NCI-H2171 treated with DMSO at 0.1 percent for 48 hours (cell line): ENCODE results near the gene TAS2R38.

Experiments
- DNase-seq: peaks from one replicate; lab custom pipeline; 2025; lab: John Stamatoyannopoulos, UW

TAS2R38 gene

DNA sequence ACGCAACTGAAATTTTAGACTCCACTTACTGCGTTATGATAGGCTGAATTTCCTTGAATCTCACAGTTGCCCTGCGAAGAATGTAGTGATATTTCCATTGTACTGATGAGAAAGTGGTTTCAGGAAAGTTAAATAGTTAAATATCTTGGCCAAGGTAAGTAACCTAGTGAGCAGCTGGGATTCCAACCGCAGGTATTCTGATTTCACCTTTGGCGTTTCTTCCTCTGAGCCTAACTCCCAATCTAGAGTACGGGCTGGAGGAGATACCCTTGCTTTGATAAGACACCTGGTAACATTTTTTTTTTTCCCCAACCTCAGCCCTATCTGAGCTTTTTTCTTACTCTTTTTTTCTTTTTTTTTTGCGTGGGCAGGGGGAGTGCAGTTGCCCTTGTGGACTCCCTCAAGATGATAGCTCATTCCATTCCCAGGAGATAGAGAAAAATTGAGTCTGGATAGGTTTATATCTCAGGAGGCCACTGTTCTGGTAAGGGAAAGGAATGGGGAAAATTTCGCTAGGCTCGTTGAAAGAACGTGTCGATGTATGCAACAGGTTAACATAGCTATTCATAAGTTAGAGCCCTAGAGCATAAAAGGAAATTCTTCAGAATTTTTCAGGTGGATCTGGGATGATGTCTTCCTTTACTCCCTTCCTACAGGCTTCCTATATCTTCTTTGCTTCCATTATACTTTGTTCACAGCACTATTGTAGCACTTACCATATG, 3.1 kb upstream of the TAS2R38 start:
- DNase-seq: no peak

- peak; percentile 68 for DNase-seq
Measured at GRCh38 chr7:141975806-141976523, 2.4 kb upstream of the TAS2R38 start.

DNA sequence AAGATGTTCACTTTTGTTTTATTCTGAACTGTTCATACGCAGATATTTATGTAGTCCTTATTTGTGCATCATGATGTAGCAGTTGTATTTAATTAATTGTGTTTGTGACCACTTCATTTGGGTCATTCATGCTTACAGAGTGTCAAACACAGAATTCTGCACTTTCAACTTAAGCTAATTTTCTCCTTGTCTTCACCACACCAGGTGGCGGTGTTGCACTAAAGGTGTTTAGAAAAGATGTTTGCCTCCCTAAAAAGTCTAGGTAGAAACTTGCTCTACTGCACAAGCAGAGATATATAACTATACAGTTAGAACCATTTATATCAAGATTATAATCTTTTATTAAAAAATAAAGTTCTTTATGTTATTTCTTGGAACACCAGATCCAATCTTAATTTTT, 1.3 kb upstream of the TAS2R38 start:
- DNase-seq: peak; percentile 1

DNA sequence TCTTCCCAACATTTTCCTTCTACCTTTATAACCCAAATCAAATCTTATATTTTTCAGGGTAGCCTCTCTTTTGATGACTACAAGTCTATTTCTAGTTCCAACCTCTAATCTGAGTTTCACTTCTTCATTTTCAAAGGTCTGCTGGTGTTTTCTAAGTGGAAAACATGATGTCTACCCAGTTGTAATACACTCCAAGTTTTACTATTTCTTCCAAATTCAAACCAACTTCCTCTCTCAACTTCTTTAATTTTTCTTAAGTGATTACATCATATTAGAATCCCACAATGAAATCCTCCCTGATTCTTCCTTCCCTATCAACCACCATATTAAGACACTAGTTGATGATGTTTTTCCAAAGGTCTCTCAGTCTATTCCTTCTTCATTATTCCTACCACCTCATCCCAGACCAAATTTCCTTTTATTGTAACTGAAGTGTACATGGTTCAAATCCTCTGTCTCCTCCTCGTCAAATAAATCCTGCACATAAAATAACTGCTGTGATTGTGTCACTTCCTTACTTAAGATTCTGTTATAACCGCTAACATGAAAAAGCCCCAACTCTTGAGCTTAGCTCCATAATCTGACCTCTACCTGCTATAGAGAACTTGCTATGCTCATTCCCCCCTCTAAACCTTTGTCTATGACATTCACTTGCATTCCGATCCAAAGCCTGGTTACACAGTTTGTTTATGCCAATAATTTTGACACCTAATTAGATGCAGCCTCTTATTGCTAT, 12.7 kb downstream of the TAS2R38 start:
- no peak for DNase-seq

DNA sequence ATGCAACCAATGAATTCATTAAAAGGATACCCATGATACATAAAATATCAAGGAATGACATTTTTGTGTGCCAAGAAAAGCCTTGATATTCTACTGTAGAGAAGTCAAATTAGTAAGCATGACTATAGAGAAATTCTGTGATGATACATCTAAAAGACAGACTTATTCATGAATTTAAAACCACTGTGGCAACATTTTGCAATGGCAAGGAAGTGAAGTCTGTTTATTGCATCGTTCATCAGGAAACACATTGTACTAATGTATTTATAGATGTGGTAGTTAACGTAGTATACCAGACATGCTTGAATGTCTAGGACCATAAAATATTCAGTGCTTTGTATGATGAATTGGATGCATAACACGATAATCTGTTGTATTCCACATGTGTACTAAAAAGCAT, 17.5 kb downstream of the TAS2R38 start:
- DNase-seq: no peak

GRCh38 chr7:141954334-141954733, 19.2 kb downstream of the TAS2R38 start:
- DNase-seq: no peak

DNA sequence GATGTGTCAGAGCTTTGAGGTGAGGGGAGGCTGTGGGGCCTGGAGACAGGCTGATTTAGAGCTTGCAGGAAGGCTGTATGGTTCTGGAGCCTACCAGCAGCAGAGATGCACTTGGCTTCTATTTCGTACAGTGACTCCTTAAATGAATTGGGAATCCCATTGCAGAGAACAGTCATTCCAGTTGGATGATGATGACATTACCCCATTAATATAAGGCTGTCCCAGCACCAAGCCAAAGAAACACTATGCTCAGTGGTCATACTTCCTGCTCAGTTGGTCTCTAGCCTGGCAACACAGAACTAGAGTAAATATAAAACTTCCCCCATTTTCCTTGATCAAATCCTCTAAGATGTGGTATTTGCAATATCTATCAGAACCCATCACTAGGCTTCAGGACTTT, 21.1 kb downstream of the TAS2R38 start:
- DNase-seq: no peak

DNA sequence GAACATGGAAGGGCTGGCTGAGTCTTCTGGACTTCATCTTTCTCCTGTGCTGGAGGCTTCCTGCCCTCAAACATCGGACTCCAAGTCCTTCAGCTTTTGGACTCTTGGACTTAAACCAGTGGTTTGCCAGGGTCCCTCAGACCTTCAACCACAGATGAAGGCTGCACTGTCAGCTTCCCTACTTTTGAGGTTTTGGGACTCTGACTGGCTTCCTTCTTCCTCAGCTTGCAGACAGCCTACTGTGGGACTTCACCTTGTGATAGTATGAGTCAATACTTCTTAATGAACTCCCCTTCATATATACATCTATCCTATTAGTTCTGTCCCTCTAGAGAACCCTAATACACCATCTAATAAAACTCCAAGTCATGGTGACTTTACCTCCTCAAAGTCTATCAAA, 22.8 kb downstream of the TAS2R38 start:
- DNase-seq: no peak

DNA sequence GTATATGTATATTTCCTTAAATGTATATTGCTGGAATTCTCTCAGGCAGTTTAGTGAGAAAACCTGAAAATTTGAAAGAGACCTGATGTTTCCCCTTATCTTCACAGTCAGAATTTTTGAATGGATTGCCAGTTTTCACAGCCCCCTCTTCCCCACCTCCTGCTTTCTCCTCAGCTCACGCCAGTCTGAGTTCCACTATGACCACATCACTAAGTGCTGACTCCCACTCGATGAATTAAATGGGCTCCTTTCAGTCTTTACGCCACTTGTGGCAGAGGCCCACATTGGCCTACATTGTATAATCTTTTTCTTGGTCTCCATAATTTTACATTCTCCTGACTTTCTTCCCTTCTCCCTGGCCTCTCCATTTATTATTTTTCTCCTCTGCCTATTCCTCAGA, 23.7 kb downstream of the TAS2R38 start:
- DNase-seq: no peak

- no peak for DNase-seq
Measured at GRCh38 chr7:141949451-141949850, 24.1 kb downstream of the TAS2R38 start.

- DNase-seq: no peak
Measured at GRCh38 chr7:141949021-141949420, 24.6 kb downstream of the TAS2R38 start.

GRCh38 chr7:141946796-141947195, 26.8 kb downstream of the TAS2R38 start, which contains the start of gene CLEC5A:
CLEC5A (minus strand) TSS chr7:141946974; CDS start chr7:141946292, 682 bp downstream.
- no peak for DNase-seq

DNA sequence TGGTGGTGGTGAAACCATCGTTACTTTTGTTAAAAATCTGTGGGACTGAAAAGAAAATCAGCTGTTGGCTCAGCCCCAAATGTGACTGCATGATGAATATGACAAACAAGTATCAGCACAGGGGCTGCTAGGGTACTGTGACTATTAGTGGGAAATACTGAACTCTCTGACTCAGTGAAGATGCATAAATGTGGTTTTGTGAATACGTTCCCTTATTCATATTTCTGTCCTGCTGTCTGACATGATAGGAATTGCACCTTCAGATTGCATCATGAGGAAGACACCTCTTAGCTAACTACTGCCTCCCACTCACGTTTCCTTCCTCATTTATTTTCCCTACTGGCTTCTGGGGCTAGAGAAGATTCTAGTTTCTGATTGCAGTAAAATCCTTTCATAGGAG, 28.2 kb downstream of the TAS2R38 start:
- DNase-seq: no peak

- DNase-seq: no peak
Measured at GRCh38 chr7:141944811-141945210, 28.8 kb downstream of the TAS2R38 start.

DNA sequence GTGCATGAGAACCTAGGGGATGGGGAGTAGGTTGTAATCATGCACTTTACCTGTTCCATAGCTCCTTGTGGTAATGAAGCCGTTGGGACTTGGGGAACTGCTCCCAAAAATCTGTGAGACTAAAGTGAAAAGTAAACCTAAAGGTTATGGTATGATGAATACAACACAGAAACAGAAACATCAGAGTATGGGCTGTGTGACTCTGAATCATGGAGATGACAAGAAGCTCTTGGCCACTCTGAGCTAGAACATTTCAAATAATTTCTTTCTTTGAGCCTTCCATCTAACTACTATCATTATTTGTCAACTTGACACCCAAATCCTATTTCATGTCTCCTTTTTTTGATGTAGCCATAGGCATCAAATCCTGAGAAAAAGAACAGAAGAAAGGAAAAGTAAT, 29.7 kb downstream of the TAS2R38 start:
- DNase-seq: no peak

GRCh38 chr7:141941075-141941474, 32.5 kb downstream of the TAS2R38 start:
- no peak for DNase-seq

GRCh38 chr7:141930211-141930610, 43.4 kb downstream of the TAS2R38 start:
- DNase-seq: no peak

GRCh38 chr7:141928845-141929195, 44.8 kb downstream of the TAS2R38 start:
- DNase-seq: no peak

DNA sequence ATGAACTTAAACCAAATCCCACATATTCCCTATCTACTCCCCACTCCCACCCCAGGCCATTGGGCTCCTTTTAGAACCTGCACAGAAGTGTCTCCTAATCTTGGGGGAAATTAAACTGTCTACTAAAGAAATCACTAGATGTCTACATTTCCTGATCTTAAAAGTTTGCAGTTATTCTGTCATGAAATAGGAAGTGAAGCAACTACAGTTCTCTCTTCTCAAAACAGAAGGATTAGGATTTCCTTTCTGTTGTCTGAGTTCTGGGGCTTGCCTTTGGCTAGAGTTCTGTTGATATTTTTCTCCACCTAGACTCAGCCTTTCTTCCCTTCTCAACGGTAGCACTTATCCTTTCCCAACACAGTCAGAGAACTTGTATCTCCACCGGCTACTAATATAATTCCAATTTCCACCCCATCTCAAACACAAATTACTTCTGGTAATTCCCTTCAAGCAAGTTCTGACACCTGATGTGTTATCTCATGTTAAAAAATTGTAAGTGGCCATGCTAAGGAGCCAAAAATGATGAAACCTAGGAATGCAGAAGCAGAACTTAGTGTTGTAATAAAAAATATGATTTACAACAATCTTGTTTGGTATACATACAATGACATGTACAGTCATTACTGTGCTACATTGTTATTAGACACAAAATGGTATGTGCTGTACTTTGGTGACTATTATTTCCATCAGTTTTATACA, 45.3 kb downstream of the TAS2R38 start:
- DNase-seq: no peak
